ENCODE measurements around the gene CADM2.

DNA sequence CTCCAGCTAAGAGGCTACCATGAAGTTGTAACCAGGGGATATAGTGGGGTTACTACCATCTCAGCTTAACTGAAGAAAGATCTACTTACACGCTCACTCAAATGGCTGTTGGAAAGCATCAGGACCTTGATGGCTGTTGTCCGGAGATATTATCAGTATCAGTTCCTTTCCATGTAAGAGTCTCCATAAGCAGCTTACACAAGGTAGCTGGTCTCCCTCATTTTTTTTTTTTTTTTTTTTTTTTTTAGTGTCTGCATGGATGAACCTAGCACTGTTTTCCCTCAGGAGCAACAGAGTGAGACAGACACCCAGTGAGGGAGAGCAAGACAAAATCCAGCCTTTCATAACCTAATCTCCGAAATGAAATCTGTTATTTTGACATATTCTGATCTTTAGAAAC lies 230.9 kb downstream of the CADM2 start:
- TF ChIP-seq, protein P1, sequence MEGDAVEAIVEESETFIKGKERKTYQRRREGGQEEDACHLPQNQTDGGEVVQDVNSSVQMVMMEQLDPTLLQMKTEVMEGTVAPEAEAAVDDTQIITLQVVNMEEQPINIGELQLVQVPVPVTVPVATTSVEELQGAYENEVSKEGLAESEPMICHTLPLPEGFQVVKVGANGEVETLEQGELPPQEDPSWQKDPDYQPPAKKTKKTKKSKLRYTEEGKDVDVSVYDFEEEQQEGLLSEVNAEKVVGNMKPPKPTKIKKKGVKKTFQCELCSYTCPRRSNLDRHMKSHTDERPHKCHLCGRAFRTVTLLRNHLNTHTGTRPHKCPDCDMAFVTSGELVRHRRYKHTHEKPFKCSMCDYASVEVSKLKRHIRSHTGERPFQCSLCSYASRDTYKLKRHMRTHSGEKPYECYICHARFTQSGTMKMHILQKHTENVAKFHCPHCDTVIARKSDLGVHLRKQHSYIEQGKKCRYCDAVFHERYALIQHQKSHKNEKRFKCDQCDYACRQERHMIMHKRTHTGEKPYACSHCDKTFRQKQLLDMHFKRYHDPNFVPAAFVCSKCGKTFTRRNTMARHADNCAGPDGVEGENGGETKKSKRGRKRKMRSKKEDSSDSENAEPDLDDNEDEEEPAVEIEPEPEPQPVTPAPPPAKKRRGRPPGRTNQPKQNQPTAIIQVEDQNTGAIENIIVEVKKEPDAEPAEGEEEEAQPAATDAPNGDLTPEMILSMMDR (IDR thresholded peaks at IDR 0.05), result no peak
- TF ChIP-seq POLR2A (IDR thresholded peaks at IDR 0.05) (no peak), POLR2AphosphoS5 (IDR thresholded peaks at IDR 0.05) (no peak)

All from prostate gland (tissue), 2 donors.